NCI-H510A (cell line): ENCODE measurements around the gene MINDY1.

Experiments
- DNase-seq: peaks from one replicate; lab custom pipeline; 2025; lab: John Stamatoyannopoulos, UW

The MINDY1 gene

DNA sequence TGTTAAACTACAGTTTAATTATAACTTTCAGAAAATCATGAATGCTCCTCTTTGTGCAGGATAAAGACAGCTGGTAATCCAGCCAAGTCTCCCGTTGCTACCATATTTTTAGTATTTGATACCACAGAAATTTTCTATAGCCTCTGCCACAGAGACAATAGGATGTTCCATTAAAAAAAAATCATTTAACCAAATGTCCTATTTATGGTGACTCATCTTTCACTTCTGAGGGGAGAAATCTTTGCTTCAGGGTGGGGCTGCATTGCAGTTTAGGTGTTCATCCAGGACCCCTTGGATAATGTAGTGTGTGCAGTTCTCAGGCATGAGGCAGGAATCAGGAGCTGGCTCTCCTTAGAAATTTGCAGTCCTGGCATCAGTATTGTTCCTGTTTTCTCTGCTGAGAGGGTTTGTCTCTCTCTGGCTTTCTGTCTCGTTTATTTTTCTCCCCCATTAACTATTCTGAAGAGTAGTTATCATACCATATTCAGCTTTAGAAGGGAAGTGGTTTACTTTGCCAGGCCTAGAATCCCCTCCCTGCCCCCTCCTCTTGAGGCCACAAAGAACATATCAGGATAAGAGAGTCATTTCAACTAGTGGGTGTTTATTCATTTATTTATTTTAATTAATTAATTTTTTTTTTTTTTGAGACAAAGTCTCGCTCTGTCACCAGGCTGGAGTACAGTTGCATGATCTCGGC, 4.6 kb upstream of the MINDY1 start:
- DNase-seq: no peak

DNA sequence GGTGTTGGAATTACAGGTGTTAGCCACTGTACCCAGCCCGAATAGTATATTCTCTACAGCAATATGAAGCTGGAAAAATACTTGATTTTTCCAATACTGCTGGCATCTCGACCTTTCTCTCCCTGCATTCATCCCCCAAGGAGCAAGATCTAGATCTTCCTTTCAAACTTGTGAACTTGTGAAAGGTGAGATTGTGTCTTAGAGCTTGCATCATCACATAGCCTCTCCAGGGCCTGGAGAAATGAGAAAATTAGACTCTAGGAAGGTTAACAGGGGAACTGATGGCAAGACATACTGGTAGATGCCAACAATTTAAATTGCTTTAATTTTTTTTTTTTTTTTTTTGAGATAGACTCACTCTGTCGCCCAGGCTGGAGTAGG, 3.6 kb upstream of the MINDY1 start:
- no peak for DNase-seq

DNA sequence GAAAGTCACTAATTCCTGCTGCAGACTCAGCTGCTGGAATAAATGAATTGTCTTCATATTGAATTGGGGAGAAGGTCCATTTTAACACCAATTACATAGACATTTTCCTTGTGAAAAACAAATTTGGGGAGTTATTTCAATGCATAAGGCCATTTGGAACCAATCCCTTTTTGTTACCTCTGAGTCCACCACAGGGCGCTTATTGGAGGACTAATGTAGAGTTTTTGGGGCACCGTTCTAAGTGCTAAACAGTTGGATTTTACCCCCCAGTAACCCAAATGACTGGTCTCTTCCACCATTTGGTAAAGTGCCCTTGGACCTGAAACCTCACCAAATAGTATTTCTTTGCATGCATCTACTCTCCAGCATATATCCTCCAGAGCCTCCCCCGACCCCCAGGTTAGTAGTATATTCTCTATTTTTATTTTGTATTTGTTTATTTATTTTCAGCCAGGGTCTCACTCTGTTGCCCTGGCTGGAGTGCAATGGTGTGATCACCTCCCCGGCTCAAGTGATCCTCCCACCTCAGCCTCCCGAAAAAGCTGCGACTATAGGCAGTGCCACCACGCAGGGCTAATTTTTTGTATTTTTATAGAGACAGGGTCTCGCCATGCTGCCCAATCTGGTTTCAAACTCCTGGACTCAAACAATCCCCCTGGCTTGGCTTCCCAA, 3.1 kb upstream of the MINDY1 start:
- DNase-seq: no peak

DNA sequence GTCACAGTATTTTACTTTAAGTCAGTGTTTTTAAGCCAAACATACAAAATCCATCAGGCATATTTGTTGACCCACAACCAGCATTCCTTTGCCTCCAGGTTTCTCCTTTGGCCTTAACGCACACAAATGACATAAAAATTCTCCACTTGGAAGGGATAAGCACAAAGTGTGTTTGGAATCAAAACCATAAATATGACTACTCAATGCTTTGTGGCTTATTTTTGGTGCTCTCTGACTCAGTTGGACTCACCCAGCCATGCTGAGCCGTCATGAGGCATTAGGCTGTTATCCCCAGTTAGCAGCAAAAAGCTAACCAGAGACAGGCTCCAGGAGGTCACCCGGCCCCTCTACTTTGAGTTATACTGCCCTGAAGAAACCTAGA, 2.5 kb upstream of the MINDY1 start:
- no peak for DNase-seq

DNA sequence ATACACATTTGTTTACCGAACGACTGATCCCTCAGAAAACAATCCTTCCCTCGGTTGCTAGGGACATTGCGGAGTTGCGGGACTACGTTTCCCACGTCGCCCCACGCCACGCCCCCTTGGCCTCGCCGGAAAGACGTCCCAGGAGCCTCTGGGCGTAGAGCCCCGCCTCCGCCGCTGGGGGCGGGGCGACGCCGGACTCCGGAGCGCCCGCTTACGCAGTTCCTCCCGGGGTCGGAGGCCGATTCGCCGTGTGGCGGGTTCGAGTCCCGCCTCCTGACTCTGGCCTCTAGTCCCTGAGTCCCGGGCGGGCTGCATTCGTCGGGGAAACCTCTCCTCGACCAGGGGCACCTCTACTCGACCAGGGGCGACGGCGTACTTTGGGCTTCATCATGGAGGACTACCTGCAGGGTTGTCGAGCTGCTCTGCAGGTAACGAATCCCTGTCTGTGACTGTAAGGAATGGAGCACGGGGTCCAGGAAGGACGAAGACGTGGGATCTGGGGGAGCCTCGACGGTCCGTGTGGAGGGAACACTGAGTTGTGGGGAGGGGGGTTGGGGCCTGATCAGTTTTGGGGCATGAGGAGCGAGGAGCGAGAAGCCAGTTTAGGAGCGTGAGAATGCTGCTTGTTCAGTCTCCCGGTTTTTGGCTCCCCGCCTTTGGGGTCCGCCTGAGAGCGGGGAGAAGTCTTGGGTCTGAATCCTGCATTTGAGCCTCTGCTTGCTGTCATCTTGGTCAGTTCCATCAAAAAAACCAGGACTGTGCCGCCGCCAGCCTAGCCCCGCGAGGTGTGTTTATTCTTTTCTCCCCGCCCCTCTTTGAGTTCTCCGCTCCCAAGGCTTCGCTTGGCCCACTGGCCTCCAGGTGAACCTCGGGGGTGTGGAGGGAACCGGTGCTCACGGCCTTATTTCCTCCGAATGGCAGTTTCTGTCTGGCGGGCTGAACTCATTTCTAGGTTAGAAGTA, 1.8 kb upstream of the MINDY1 start, which contains the start of gene PRUNE1:
Gene PRUNE1, plus strand, starts transcription at position 206 of the 962 bp plus-strand sequence. Its CDS starts 184 bp downstream, at position 390.
- DNase-seq: peak; percentile 93

DNA sequence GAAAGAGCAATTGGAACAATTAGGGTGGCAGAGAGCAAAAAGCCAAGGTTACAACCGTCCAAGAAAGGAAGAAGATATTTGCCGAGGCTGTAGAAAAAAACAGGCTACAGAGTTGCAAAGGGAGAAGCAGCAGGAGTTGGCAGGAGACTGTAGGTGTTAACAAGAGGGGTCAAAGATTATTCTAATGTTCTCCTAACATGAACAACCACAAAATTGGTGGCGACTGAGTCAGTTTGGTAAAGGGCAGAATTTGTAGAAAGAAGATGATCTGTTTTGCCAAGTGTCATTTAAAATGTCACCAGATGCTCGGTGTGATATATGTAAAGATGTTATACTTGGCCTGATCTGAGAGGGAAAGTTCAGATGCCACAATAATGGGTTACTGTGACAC, 1.1 kb upstream of the MINDY1 start:
- no peak for DNase-seq

DNA sequence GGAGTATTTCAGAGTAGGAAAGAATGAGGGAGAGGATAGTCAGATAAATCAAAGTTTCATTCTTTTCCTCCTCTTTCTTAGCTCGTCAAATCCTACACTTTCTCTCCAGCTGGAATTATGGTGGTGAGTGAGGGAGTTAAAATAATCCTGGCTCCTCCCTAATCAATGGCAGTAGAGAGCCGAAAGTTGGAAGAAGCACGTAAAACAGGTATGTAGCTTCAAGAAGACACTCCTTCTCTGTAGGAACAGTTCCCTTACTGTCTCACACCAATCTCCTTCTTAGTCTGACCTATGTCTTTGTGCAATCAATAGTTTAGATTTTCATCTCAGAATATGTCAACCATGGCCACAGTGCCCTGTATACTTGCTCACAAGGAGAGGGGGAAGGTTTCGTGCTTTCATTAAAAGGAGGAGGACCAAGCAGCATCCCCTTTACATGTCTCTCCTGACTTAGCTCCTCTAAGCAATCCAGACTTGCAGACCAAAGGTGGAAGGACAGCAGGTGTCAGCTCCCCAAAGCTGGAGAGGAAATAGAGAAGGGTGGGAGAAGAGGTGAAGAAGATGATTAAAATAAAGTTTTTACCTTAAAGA, 878 bp downstream of the MINDY1 start:
- no peak for DNase-seq

DNA sequence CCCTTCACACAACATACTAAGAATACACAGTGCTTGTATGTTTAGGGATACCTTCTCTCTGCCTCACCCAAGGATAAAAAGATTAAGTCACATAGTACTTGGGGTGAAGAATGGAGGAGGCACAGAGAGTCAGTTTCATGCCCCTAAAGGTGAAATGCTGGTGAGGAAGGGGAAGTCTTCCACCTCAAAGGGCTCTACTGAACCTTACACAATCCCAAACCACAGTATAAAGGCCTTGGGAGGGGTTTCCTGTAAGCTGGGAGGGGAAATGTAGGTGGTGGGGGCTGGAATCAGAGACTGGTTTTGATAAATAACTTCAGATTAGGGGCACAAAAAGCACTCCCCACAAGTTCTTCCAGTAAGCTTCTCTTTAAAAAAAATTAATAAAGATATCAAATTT, 3.5 kb downstream of the MINDY1 start:
- DNase-seq: no peak

DNA sequence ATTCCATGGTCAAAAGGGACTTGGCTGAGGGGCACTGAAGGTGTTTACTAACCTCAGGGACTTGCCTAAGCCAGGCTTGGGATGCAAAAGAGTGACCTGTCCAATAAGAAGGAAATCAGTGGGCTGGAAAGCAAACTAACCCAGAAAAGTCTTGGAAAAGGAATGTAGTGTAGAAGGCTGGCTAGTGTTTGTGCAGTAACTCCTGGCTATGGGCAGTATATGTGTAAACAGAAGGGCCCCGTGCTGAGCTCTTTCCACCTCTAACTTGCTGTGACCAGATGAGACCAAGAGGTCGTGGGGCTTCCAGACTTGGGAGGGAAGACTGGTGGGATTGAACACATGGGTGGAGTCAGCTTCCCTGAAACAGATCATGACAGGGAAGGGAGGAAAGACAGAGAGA, 4.1 kb downstream of the MINDY1 start:
- DNase-seq: no peak

DNA sequence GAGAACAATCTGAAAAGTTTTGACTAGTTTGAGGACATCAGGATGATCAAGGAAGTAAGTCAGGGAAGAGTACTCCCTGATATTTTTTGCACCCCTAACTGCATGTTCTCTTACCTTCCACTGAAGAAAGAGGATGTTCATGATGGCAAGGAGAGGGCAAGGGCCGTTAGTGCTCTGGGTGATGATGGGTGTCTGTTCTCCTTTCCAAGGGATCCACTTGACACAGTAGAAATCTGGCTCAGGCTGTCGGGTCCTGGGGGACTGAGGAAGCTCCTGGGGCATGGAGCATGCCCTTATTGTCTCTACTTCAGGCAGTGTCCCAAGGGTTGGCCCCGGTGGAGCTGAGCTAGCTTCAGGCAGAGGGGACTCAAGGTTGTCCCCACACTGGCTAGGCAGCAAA, 4.7 kb downstream of the MINDY1 start:
- no peak for DNase-seq

DNA sequence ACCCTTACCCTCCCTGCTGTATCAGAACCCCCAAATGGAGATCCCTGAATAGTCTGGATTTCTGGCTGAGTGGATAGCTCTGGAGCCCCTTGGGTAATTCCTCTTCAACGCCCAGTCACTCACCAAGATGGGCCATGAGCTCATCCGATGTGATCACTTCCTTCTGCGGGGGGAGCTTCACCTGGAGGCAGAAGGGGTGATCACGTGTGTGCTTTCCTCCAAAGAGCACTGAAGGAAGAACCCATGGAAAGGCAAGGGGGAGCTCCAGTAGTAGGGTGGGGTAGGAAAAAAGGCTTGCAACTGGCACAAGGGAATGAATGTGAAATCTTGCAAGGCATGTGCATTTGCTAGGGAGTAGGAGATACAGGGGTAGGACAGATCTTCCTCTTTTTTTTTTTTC, 5.1 kb downstream of the MINDY1 start:
- DNase-seq: no peak

DNA sequence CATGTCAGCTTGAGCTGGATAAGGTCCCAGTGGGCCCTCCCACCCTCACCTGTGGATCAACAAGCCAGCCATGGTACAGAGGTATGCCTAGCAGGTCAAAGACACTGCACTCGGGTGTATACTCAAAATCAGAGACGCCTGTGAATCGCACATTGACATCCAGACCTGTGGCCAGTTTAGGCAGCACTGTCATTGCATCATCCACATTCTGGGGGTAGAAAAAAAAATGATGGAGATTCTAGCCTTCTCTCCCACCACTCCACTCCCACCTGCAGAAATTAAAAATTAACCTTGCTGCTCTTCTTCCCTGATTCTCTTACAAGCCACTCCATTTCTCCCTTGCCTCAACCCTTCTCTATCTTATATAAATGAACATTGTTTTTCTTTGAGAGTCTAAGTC, 6.3 kb downstream of the MINDY1 start:
- no peak for DNase-seq

DNA sequence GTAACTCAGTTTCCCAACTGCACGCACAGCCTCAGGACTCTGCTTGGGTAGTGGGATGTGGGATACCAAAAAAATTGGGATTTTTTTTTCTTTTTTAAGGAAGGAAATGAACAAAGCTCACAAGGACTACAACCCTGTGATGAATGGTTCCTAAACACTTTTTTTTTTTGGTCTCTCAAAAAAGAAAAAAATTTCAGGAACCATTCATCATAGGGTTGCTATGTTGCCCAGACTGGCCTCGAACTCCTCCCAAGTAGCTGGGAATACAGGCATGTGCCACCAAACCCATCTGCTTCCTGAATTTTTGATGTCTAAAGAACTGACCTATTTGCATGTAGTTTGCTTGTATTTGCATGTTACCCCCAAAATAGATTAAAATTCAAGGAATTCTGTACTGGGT, 6.8 kb downstream of the MINDY1 start:
- no peak for DNase-seq

DNA sequence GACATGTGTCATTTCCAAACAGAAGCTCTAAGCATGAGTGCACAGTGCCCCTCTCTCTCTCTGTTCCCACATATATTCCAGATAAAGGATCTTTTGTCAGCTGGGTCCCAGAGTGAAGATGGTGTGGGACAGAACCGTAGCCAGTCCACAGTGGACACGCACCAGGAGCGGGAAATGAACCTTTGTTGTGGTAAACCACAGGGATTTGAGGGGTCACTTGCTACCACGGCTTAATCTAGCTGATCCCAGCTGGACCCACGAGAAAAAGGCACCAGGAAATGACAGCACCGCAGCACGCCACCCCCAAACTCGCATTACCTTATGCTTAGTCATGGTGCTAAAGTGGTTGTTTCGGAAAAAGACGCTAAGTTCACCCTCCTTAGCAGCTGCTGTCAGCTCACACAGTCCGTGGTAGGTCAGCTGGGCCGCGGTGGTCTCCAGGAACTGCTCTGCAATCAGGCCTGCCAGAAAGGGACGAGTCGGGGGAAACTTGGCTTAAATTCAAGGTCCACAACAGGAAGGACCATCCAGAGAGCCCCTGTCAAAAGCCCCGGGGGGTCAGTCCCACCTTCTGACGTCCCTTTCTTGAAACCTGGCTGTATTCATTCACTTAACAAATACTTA, 7.5 kb downstream of the MINDY1 start:
- no peak for DNase-seq

DNA sequence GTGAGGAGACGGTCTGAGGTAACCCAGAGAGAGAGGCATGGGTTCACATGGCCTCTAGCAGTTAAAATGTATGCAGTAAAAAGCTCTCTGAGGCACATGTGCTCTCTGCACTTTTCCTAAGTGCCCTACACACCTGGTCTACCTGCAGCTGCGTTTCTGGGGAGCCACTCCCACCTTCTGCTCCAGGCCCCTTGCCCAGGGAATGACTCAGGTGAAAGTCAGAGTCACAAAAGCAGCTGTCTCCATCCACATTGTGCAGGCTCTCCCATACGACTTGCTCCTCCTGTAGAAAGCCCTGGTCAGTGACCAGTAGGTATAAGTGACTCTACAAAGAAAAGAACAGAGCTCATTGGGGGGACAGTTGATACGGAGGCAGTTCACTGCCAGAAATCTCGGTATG, 8.8 kb downstream of the MINDY1 start:
- peak; percentile 27 for DNase-seq

DNA sequence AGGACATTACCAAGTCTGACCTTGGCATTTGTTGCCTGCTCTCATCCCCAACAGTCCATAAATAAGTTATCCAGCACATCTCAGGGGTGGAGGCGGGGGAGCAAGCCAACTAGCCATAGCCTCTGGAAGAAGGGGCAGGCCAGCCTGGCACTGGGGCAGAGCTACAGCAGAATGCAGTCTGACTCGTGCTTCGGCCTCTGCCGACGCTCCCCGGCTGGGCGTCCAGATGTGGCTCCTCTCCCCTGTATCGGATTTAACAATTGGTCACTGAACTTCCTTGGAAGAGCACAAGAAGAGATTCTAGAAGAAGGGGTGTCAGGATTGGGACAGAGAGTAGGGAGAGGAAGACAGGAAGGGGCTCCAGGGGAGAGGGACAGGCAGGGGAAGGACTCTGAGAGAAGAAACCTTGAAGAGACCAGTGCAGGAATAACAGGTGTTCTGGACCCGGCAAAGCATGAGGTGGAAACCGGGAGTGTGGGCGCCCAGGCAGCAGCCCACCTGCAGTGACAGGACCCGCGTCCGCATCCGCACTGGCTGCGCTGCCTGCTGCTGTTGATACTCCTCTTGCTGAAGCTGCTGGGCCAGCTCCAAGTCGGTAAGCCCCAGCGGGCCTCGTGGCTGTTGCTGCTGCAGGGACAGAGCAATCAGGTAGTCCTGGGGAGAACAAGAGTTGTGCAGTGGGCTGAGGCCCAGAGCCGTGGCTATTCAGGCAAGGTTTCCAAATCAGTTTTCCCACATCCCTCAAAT, 9.4 kb downstream of the MINDY1 start:
- no peak for DNase-seq

DNA sequence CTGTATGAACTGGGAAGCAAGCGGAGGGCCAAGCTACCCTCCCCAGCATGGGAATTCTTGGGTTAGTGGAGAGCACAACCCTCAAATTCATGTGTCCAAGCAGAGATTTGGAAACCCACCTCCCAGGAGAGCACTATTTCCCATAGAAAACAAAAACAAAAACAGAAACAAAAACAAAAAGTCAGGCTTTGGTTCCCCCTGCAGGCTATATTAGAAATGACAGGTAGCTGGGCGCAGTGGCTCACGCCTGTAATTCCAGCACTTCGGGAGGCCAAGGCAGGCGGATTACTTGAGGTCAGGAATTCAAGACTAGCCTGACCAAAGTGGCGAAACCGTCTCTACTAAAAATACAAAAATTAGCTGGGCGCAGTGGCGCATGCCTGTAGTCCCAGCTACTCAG, 10.8 kb downstream of the MINDY1 start:
- no peak for DNase-seq

DNA sequence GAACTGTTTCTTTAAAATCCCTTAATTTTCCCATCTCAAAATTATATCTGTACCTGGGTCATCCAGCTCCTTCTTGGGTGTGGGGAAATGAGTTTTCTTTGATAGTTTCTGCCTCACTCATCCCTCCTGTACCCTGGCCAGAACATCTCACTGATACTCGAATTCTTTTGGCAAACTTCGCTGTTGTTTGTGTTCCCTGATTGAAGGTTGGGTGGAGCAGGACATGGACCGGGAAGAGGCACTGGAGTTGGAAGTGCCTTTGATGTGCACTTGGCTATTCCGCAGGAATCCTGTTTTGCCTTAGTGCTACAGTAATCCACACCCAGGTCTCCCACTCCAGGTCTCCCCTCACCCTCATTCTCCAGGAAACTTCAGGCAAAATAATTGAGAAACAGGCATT, 11.2 kb downstream of the MINDY1 start:
- DNase-seq: no peak

DNA sequence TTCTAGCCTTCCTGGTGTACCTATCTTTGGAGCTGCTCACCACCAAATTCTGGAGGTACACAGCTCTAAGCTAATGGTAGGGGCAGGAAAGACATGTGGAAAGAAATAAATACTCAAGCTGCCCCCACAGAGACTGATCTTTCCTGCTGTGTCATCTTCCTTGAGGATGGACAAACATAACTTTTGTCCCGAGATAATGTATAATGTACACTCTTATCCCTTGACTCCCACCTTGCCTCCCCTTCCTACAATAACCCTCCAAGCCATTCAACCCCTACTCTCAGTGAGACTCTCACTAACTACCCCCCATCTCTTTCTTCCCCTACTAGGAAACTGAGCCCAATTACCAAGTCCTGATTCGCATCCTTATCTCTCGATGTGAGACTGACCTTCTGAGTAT, 12.5 kb downstream of the MINDY1 start:
- no peak for DNase-seq

DNA sequence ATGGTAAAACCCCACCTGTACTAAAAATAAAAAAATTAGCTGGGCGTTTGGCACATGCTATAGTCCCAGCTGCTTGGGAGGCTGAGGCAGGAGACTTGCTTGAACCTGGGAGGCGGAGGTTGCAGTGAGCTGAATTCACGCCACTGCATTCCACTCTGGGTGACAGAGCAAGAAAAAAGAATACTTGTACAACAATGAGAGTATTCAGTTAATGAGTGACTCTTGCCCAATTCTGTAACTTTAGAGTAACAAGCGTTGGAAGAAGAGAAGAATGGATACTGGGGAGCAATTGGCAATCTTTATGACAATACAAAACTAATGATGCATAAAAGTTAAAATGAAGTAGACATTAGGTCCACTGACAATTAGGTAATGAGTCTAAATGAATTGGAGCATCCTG, 14.1 kb downstream of the MINDY1 start:
- no peak for DNase-seq

DNA sequence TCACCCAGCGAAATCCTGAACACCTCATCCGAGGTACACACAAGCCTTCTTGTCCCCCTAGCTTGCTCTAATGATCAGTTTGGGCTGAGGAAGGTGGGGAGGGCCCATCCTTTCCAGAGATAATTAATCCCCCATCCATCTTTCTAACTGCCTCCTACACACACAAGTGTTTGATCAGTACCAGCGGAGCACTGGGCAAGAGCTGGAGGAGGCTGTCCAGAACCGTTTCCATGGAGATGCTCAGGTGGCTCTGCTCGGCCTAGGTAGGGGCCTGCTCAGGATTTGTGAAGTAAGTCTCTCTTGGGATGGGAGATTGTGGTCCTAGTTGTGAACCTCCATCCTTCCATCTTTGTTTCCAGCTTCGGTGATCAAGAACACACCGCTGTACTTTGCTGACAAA, 18.8 kb downstream of the MINDY1 start:
- peak; percentile 43 for DNase-seq
